Tibial nerve (tissue), 4 donors: ENCODE results near the gene COL3A1. TPM values are rescaled to one million over a fixed set of nuclear protein-coding genes. Genes with fewer than 3 reads are reported as not detected.

Source experiments
- DNase-seq, 2 donors: peaks; one replicate each; pipeline ENCODE4 v3.0.0-alpha.2; 2019; ENCODE audit warnings: low spot score in 2 of 2
- H3K27ac ChIP-seq, 4 donors: fragments of 200-600 bp; sonication (generic) in 3 of 4; one replicate each; pipeline ENCODE4 v1.5.1; 2017 to 2019; ENCODE audit warnings: mild to moderate bottlenecking in 1 of 4
- H3K27me3 ChIP-seq, 2 donors: fragments of 200-600 bp; sonication (generic) in 1 of 2; one replicate each; pipeline versions ENCODE4 v1.5.1 to v1.6.0; 2017 to 2019
- H3K36me3 ChIP-seq, 3 donors: fragments of 200-600 bp; sonication (generic); one replicate each; pipeline ENCODE4 v1.5.1; 2018 to 2019
- H3K4me1 ChIP-seq, 4 donors: fragments of 200-600 bp; sonication (generic) in 3 of 4; one replicate each; pipeline ENCODE4 v1.5.1; 2017 to 2019
- H3K4me3 ChIP-seq, 4 donors: fragments of 200-600 bp; sonication (generic) in 3 of 4; one replicate each; pipeline ENCODE4 v1.5.1; 2017 to 2019; ENCODE audit warnings: mild to moderate bottlenecking in 1 of 4, moderate library complexity in 1 of 4
- H3K9me3 ChIP-seq, 4 donors: fragments of 200-600 bp; sonication (generic) in 3 of 4; one replicate each; pipeline ENCODE4 v1.5.1; 2017 to 2019
- EP300 ChIP-seq, 2 donors: sonication (generic); formaldehyde crosslinking; IDR thresholded peaks; one replicate each; pipeline ENCODE4 v1.6.1; 2017; ENCODE audit warnings: antibody characterized with exemption in 2 of 2, mild to moderate bottlenecking in 1 of 2
- POLR2A ChIP-seq, 2 donors: fragments of 450-650 bp; IDR thresholded peaks; one replicate each; pipeline ENCODE4 v1.6.1; 2017; ENCODE audit warnings: antibody characterized with exemption in 2 of 2, mild to moderate bottlenecking in 2 of 2, moderate library complexity in 2 of 2
- WGBS, 2 donors: methylation state at CpG; one replicate each; pipeline ENCODE4 v1.1.5; 2018; 5-methylcytosine and 5-hydroxymethylcytosine counted together
- total RNA-seq, 4 donors: library from RNA; depleted of rRNA; stranded (reverse); fragments of >200 nt; gene quantifications; one replicate each; pipeline ENCODE4 v1.1.0, GENCODE V29; 2016
- TF ChIP-seq, protein P1 (sequence below), 5 experiments: fragments of 200-600 bp in 3 of 5; fragments of 450-650 bp in 2 of 5; sonication (generic) in 3 of 5; IDR thresholded peaks; one replicate each; pipeline ENCODE4 v1.5.1; 2016 to 2019; ENCODE audit warnings: antibody characterized with exemption in 5 of 5, mild to moderate bottlenecking in 3 of 5, moderate library complexity in 2 of 5

Gene COL3A1
- total RNA-seq, 4 donors from 2014 or later: 77.1 to 205 (median 115) TPM

DNA sequence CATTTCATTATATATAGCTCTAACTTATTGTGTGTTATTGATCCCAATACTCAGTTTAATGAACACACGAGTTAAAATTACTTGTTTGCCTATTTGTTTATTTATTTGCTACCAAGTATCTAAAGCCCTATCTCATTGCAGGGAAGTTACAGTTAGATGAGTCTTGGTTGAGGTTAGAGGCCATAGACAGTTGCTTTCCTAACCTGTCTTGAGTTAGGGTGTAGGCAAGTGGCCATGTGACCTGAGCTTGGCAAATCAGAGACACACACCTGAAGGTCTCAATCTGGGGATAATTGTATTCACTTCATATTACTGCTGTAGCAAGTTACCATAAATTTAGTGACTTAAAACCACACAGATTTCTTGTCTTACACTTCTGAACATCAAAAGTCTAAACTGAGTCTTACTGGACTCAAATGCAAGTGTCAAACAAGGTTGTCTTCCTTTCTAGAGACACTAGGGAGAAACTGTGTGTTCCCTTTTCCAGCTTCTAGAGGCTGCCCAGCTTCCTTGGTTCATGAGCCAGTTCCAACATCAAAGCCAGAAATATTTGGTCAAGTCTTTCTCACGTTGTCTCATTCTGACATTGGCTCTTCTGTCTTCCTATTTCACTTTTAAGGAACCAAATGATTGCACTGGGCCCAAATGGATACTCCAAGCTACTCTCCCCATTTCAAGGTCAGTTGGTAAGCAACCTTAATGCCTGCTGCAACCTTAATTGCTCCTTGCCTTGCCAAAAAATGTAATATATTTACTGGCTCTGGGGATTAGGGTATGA, 39.7 kb downstream of the COL3A1 start:
- no peak for DNase-seq
- H3K4me3 ChIP-seq: no peak overlapping the region
- H3K36me3 ChIP-seq: peaks cover 0 to 27% (median under 1%) of the 10 kb centered on the region in 3 donors
- TF ChIP-seq EP300 (IDR thresholded peaks at IDR 0.05): no peak
- no peak for TF ChIP-seq POLR2A (IDR thresholded peaks at IDR 0.05)
- TF ChIP-seq, protein P1, sequence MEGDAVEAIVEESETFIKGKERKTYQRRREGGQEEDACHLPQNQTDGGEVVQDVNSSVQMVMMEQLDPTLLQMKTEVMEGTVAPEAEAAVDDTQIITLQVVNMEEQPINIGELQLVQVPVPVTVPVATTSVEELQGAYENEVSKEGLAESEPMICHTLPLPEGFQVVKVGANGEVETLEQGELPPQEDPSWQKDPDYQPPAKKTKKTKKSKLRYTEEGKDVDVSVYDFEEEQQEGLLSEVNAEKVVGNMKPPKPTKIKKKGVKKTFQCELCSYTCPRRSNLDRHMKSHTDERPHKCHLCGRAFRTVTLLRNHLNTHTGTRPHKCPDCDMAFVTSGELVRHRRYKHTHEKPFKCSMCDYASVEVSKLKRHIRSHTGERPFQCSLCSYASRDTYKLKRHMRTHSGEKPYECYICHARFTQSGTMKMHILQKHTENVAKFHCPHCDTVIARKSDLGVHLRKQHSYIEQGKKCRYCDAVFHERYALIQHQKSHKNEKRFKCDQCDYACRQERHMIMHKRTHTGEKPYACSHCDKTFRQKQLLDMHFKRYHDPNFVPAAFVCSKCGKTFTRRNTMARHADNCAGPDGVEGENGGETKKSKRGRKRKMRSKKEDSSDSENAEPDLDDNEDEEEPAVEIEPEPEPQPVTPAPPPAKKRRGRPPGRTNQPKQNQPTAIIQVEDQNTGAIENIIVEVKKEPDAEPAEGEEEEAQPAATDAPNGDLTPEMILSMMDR (IDR thresholded peaks at IDR 0.05): no peak
- peaks cover 0 to 16% (median 0%) of the 10 kb centered on the region in 4 donors for H3K4me1 ChIP-seq
- no peaks in the 10 kb centered on the region for H3K27me3 ChIP-seq
- H3K9me3 ChIP-seq: no peaks in the 10 kb centered on the region
- H3K27ac ChIP-seq: peak overlapping the region in 2 of 4 donors; percentile 19 to 45
- 59 to 73% methylated on average over 2 of the region's 2 CpGs for WGBS, 2 donors

DNA sequence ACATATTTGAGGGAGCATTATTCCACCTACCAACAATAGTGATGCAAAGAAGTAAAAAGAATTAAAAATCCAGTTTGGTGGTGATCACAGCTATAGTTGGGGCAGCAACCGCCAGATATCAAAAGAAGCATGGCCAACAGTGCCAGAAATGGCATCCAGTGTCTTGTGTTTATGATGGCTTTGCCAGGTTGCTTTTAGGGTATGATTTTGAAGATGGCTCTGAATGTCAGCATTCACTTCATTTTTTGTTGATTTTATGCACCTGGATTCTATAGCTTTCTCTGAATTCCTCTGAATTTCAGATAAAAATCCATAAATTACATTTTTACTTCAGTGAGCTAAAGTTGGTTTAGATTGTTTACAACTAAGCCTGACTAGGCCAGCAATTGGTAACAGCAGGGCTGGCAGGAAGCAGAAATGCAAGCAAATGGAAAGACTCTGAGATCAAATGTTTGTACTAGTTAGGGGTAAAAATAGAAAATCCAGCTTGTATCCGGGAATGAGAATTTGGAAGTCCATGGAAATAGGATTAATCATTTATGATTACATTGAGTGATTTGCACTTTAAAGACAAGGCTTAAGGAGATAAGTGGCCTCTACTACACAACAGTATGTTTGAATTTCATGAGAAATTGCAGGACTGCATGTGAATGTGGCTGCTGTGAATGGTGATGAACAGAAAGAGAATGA, 40.4 kb downstream of the COL3A1 start:
- H3K4me1 ChIP-seq: peaks cover 0 to 16% (median 0%) of the 10 kb centered on the region in 4 donors

DNA sequence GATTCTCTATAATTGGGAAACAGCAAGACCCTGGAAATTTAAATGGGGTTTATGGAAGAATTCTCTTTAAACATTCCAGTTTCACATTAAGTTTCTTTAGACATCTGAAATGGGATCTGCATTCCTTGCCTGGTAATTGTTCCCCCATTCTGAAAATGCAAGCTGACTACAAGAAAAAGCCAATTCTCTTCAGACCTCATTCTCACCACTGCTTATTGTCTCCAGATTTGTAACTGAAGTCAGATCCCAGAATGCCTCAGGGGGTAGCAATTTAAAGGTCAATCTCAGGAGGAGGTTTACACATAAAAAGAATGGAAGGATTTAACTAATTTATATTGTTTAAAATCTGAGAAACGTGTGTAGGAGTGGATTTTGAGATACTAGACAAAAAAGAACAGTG, 41.2 kb downstream of the COL3A1 start:
- no peaks in the 10 kb centered on the region for H3K27me3 ChIP-seq
- H3K27ac ChIP-seq: no peak overlapping the region
- WGBS, 2 donors: 28 to 42% methylated on average over 1 of the region's 1 CpG
- H3K9me3 ChIP-seq: no peaks in the 10 kb centered on the region
- no peak overlapping the region for H3K4me3 ChIP-seq
- H3K36me3 ChIP-seq: peaks cover 0 to 12% (median 0%) of the 10 kb centered on the region in 3 donors
- peaks cover 0 to 10% (median 0%) of the 10 kb centered on the region in 4 donors for H3K4me1 ChIP-seq
- no peak for TF ChIP-seq POLR2A (IDR thresholded peaks at IDR 0.05)
- TF ChIP-seq EP300 (IDR thresholded peaks at IDR 0.05): no peak
- TF ChIP-seq, protein P1 (IDR thresholded peaks at IDR 0.05): no peak
- DNase-seq: no peak

More for the DNA sequence above, 40.4 kb downstream of the COL3A1 start:
- no peaks in the 10 kb centered on the region for H3K27me3 ChIP-seq
- TF ChIP-seq EP300 (IDR thresholded peaks at IDR 0.05) (no peak), POLR2A (IDR thresholded peaks at IDR 0.05) (no peak)
- TF ChIP-seq, protein P1 (IDR thresholded peaks at IDR 0.05): no peak
- no peak overlapping the region for H3K4me3 ChIP-seq
- WGBS, 2 donors: 46 to 56% methylated on average over 2 of the region's 2 CpGs
- H3K36me3 ChIP-seq: peaks cover 0 to 20% (median 0%) of the 10 kb centered on the region in 3 donors
- H3K27ac ChIP-seq: peak overlapping the region in 2 of 4 donors; percentile 19 to 45
- H3K9me3 ChIP-seq: no peaks in the 10 kb centered on the region
- DNase-seq: no peak

DNA sequence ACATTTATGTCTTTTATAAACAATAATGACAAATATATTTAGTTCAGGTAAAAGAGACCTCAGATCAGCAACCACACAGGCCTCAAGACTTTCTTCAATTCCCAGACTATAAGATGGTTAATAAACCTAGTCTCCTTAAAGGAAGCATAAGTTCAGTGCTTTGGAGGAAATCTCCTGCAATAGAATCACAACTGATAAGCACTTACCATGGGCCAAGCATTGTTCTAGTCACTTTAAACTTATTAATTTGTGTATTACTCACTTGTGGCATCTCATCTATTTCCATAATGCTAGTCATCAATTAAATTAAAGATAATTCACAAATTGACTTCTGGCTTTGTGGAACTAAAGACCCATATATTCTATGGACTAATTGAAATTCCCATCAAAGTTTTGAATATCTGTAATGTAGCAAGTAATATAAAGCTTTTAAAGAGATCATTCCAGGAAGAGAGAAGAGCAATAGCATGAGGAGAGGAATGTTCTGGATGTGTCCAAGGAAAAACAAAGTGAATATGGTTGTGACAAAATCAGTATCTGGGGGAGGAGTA, 42.2 kb downstream of the COL3A1 start:
- no peak for DNase-seq
- Histone ChIP-seq H3K36me3 (peaks cover 0 to 3% (median 0%) of the 10 kb centered on the region in 3 donors), H3K4me1 (peaks cover 0 to 10% (median 0%) of the 10 kb centered on the region in 4 donors), H3K9me3 (no peaks in the 10 kb centered on the region), H3K4me3 (no peak overlapping the region), H3K27ac (no peak overlapping the region), H3K27me3 (no peaks in the 10 kb centered on the region)
- TF ChIP-seq POLR2A (IDR thresholded peaks at IDR 0.05): no peak
- TF ChIP-seq EP300 (IDR thresholded peaks at IDR 0.05): no peak
- TF ChIP-seq, protein P1 (IDR thresholded peaks at IDR 0.05): no peak

DNA sequence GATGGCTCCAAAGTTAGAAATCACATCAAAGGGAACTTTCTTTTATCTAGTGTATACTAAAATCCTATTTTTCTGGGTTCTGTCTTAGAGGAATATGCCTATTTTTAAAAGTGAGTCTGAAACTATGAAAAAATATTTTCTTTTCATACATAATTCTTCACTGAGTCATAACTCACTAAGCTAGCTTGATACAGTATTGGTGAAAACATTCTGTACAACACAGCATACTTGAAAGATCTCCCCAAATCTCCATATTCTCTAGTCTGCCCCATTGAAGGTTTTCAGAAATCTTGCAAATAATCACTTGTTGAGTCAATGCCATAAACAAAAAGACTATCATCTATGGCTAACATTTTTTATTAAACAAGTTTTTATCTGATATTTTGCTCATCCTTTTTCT, 44.5 kb downstream of the COL3A1 start:
- Histone ChIP-seq H3K27me3 (no peaks in the 10 kb centered on the region), H3K4me1 (peaks cover 0 to 21% (median 0%) of the 10 kb centered on the region in 4 donors), H3K9me3 (no peaks in the 10 kb centered on the region), H3K27ac (no peak overlapping the region), H3K36me3 (no peaks in the 10 kb centered on the region), H3K4me3 (no peak overlapping the region)
- TF ChIP-seq, protein P1 (IDR thresholded peaks at IDR 0.05): no peak
- TF ChIP-seq EP300 (IDR thresholded peaks at IDR 0.05) (no peak), POLR2A (IDR thresholded peaks at IDR 0.05) (no peak)
- DNase-seq: no peak
